ENCODE measurements around the gene IDH3B. TPM values are rescaled to one million over a fixed set of nuclear protein-coding genes. Genes with fewer than 3 reads are reported as not detected.

Gene IDH3B
- total RNA-seq, 1 experiment from 2014 or later, result 261 TPM

DNA sequence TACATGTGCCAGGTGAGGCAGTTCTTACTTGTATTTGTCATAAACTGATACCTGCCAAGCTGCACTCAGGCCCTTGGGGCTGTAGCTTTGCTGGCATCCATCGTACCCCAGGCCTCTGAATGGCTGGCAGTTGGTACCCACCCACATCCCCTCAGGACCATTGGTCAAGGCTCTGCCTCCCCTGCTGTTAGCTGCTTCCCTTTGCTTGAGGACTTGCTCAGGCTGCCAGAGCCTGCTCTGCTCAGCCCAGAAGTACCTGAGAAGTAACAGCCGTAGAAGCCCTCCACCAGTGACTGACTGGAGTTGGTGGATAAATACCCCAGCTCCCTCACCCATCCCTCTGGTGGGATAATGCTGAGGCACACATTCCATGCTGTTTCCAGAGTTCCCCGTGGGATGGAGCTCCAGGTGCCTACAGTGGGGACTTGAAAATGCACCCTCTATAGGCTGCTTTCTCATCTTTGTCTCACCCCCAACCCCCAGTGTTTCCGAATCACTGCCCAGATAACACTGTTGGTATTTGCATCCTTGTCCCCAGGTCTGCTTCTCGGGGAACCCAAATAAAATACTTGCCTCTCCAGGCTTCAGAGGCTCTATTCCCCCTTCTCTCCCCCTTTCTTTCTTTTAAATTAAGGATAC, 35.9 kb upstream of the IDH3B start:
- POLR2A ChIA-PET (ENCODE audit: unreplicated experiment), result no interaction called here
- no peak for ATAC-seq
- CTCF ChIA-PET, result no interaction called here
- DNase-seq, result no peak
- Histone ChIP-seq H3K36me3 (ENCODE audit: low read depth, low read length) (no peaks in the 10 kb centered on the region), H3K27me3 (ENCODE audit: low read length) (peaks cover 34% of the 10 kb centered on the region), H3K79me2 (ENCODE audit: low read length) (no peaks in the 10 kb centered on the region), H3K9ac (ENCODE audit: low read length) (no peak overlapping the region), H2AFZ (ENCODE audit: low read length) (no peak overlapping the region), H3K9me2 (replicated peaks; ENCODE audit: low read length) (no peaks in the 10 kb centered on the region), H3K4me3 (ENCODE audit: low read length) (no peak overlapping the region), H3K4me2 (ENCODE audit: low read length) (no peak overlapping the region), H3K9me3 (ENCODE audit: low read length) (no peaks in the 10 kb centered on the region), H3F3A (ENCODE audit: low read length, unreplicated experiment) (no peaks in the 10 kb centered on the region), H3K4me1 (ENCODE audit: insufficient read depth, low read length) (no peaks in the 10 kb centered on the region), H4K20me1 (ENCODE audit: low read length) (no peaks in the 10 kb centered on the region), H3K27ac (ENCODE audit: low read length) (no peak overlapping the region)
- BruUV-seq (replicated peaks), result no TSS peak
- TF ChIP-seq EZH2 (IDR thresholded peaks at IDR 0.05; ENCODE audit: low read length, unreplicated experiment) (no peak), EZH2phosphoT487 (IDR thresholded peaks at IDR 0.05; ENCODE audit: borderline replicate concordance, low read length) (no peak)
- TF ChIP-seq, protein P1, sequence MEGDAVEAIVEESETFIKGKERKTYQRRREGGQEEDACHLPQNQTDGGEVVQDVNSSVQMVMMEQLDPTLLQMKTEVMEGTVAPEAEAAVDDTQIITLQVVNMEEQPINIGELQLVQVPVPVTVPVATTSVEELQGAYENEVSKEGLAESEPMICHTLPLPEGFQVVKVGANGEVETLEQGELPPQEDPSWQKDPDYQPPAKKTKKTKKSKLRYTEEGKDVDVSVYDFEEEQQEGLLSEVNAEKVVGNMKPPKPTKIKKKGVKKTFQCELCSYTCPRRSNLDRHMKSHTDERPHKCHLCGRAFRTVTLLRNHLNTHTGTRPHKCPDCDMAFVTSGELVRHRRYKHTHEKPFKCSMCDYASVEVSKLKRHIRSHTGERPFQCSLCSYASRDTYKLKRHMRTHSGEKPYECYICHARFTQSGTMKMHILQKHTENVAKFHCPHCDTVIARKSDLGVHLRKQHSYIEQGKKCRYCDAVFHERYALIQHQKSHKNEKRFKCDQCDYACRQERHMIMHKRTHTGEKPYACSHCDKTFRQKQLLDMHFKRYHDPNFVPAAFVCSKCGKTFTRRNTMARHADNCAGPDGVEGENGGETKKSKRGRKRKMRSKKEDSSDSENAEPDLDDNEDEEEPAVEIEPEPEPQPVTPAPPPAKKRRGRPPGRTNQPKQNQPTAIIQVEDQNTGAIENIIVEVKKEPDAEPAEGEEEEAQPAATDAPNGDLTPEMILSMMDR (conservative IDR thresholded peaks at IDR 0.05; ENCODE audit: low read depth, low read length), result no peak
- intact Hi-C loops (cut with micrococcal nuclease), result no loop called here

DNA sequence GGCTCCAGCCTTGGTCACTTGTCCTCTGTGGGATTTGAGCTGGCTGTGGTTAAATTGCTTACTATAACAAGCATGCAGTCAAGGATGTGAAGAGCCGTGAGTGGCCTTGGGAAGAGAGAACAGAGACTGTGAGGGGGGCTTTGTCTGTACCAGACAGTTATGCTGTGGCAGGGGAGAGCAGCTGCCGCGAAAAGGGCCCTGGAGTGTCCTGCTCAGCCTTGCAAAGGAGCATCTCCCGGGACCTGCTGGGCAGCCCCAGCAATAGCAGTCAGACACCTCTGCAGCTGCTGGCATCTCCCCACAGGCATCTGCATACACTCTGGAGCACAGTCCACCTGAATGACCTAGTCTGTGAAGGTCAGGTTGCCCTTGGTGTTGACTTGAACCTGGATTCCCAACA, 34.9 kb upstream of the IDH3B start:
- peaks cover 43% of the 10 kb centered on the region for H3K27me3 ChIP-seq (ENCODE audit: low read length)
- ChIA-PET CTCF (no interaction called here), POLR2A (ENCODE audit: unreplicated experiment) (no interaction called here)
- DNase-seq, result no peak
- ATAC-seq, result peak; percentile 27; the same call in 1 of the 2 replicates
- H3K36me3 ChIP-seq (ENCODE audit: low read depth, low read length), result no peaks in the 10 kb centered on the region
- no peak overlapping the region for H2AFZ ChIP-seq (ENCODE audit: low read length)
- H3F3A ChIP-seq (ENCODE audit: low read length, unreplicated experiment), result no peaks in the 10 kb centered on the region
- BruUV-seq (replicated peaks), result no TSS peak
- TF ChIP-seq EZH2phosphoT487 (IDR thresholded peaks at IDR 0.05; ENCODE audit: borderline replicate concordance, low read length) (no peak), EZH2 (IDR thresholded peaks at IDR 0.05; ENCODE audit: low read length, unreplicated experiment) (no peak)
- TF ChIP-seq, protein P1 (conservative IDR thresholded peaks at IDR 0.05; ENCODE audit: low read depth, low read length), result no peak
- no peak overlapping the region for H3K27ac ChIP-seq (ENCODE audit: low read length)
- no peaks in the 10 kb centered on the region for H3K79me2 ChIP-seq (ENCODE audit: low read length)
- no peaks in the 10 kb centered on the region for H3K9me3 ChIP-seq (ENCODE audit: low read length)
- H3K4me1 ChIP-seq (ENCODE audit: insufficient read depth, low read length), result no peaks in the 10 kb centered on the region
- no peak overlapping the region for H3K4me2 ChIP-seq (ENCODE audit: low read length)
- H3K9me2 ChIP-seq (replicated peaks; ENCODE audit: low read length), result no peaks in the 10 kb centered on the region
- no peaks in the 10 kb centered on the region for H4K20me1 ChIP-seq (ENCODE audit: low read length)
- H3K9ac ChIP-seq (ENCODE audit: low read length), result no peak overlapping the region
- intact Hi-C loops (cut with micrococcal nuclease), result no loop called here
- no peak overlapping the region for H3K4me3 ChIP-seq (ENCODE audit: low read length)

DNA sequence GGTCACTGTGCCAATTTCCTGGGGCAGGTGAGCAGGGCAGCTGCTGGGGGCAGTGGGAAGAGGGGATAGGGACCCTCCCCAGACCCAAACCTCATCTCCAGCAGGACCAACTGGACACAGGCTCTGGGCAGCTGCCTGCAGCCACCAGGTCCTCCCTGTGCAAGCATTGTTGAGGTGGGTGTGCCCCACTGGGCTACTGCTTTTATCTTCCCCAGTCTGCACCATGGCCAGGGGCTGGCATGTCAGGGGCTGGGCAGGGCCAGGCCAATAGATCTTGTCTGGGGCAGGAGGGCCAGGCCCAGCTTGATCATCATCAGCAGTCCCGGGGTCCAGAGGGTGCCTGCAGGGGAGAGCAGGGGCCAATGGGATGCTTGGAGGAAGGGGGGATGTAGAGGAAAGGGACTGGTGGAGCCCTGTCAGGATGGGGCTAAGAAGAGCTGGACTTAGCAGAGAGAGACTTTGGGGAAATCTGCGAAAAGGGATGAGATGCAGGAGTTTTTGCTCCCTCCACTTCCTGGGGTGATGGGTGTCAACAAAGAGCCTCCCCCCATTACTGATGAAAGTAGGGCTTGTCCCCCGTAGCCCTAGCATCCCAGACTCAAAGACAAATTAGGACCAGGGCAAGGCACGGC, 34.3 kb upstream of the IDH3B start:
- no peaks in the 10 kb centered on the region for H3K79me2 ChIP-seq (ENCODE audit: low read length)
- no peak overlapping the region for H3K27ac ChIP-seq (ENCODE audit: low read length)
- H3K36me3 ChIP-seq (ENCODE audit: low read depth, low read length), result no peaks in the 10 kb centered on the region
- H3F3A ChIP-seq (ENCODE audit: low read length, unreplicated experiment), result no peaks in the 10 kb centered on the region
- no peak overlapping the region for H3K4me2 ChIP-seq (ENCODE audit: low read length)
- no peak overlapping the region for H2AFZ ChIP-seq (ENCODE audit: low read length)
- no peak overlapping the region for H3K4me3 ChIP-seq (ENCODE audit: low read length)
- no TSS peak for BruUV-seq (replicated peaks)
- no peak for ATAC-seq
- no peak overlapping the region for H3K9ac ChIP-seq (ENCODE audit: low read length)
- no peaks in the 10 kb centered on the region for H4K20me1 ChIP-seq (ENCODE audit: low read length)
- no peaks in the 10 kb centered on the region for H3K4me1 ChIP-seq (ENCODE audit: insufficient read depth, low read length)
- no peak for DNase-seq
- H3K9me3 ChIP-seq (ENCODE audit: low read length), result no peaks in the 10 kb centered on the region
- H3K9me2 ChIP-seq (replicated peaks; ENCODE audit: low read length), result no peaks in the 10 kb centered on the region
- TF ChIP-seq EZH2phosphoT487 (IDR thresholded peaks at IDR 0.05; ENCODE audit: borderline replicate concordance, low read length), result no peak
- TF ChIP-seq EZH2 (IDR thresholded peaks at IDR 0.05; ENCODE audit: low read length, unreplicated experiment), result no peak
- TF ChIP-seq, protein P1 (conservative IDR thresholded peaks at IDR 0.05; ENCODE audit: low read depth, low read length), result no peak
- intact Hi-C loops (cut with micrococcal nuclease), result no loop called here
- H3K27me3 ChIP-seq (ENCODE audit: low read length), result peaks cover 49% of the 10 kb centered on the region
- CTCF ChIA-PET, result no interaction called here
- POLR2A ChIA-PET (ENCODE audit: unreplicated experiment), result no interaction called here

Measured in PC-3 (cell line).